ENCODE data around the gene ITPK1. TPM values are rescaled to one million over a fixed set of nuclear protein-coding genes. Genes with fewer than 3 reads are reported as not detected.

The ITPK1 gene
- total RNA-seq, 1 experiment from 2014 or later: 25.9 TPM

DNA sequence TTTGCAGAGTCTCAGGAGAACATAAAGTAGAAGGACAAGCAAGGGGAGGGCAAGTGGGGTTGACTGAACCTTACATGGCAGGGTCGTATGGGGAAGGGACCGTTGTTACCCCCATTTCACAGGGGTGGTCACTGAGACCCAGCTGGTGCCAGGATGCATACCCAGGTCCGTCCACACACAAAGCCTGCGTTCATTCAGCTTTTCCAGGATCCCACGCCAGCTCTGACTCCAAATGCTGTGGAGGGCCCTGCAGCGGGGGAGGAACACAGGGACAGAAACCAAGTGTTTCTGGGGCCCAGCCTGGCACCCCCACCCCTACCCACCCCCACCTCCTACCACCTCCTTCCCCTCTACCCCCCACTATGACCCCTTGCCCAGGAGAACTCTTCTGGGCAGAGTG, 209.3 kb downstream of the ITPK1 start:
- DNase-seq (ENCODE audit: low read depth, low spot score): no peak
- TF ChIP-seq TCF7L2 (IDR thresholded peaks at IDR 0.05; ENCODE audit: low read depth, low read length): no peak
- TF ChIP-seq SIN3A (IDR thresholded peaks at IDR 0.05; ENCODE audit: borderline replicate concordance, insufficient read depth, low read depth, low read length): no peak
- TF ChIP-seq, protein P1, sequence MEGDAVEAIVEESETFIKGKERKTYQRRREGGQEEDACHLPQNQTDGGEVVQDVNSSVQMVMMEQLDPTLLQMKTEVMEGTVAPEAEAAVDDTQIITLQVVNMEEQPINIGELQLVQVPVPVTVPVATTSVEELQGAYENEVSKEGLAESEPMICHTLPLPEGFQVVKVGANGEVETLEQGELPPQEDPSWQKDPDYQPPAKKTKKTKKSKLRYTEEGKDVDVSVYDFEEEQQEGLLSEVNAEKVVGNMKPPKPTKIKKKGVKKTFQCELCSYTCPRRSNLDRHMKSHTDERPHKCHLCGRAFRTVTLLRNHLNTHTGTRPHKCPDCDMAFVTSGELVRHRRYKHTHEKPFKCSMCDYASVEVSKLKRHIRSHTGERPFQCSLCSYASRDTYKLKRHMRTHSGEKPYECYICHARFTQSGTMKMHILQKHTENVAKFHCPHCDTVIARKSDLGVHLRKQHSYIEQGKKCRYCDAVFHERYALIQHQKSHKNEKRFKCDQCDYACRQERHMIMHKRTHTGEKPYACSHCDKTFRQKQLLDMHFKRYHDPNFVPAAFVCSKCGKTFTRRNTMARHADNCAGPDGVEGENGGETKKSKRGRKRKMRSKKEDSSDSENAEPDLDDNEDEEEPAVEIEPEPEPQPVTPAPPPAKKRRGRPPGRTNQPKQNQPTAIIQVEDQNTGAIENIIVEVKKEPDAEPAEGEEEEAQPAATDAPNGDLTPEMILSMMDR (IDR thresholded peaks at IDR 0.05): no peak
- TF ChIP-seq, protein P2, sequence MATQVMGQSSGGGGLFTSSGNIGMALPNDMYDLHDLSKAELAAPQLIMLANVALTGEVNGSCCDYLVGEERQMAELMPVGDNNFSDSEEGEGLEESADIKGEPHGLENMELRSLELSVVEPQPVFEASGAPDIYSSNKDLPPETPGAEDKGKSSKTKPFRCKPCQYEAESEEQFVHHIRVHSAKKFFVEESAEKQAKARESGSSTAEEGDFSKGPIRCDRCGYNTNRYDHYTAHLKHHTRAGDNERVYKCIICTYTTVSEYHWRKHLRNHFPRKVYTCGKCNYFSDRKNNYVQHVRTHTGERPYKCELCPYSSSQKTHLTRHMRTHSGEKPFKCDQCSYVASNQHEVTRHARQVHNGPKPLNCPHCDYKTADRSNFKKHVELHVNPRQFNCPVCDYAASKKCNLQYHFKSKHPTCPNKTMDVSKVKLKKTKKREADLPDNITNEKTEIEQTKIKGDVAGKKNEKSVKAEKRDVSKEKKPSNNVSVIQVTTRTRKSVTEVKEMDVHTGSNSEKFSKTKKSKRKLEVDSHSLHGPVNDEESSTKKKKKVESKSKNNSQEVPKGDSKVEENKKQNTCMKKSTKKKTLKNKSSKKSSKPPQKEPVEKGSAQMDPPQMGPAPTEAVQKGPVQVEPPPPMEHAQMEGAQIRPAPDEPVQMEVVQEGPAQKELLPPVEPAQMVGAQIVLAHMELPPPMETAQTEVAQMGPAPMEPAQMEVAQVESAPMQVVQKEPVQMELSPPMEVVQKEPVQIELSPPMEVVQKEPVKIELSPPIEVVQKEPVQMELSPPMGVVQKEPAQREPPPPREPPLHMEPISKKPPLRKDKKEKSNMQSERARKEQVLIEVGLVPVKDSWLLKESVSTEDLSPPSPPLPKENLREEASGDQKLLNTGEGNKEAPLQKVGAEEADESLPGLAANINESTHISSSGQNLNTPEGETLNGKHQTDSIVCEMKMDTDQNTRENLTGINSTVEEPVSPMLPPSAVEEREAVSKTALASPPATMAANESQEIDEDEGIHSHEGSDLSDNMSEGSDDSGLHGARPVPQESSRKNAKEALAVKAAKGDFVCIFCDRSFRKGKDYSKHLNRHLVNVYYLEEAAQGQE (IDR thresholded peaks at IDR 0.05; ENCODE audit: insufficient read depth in 1 of 2, low read depth in 2 of 2, low read length in 1 of 2): no peak
- no peak for TF ChIP-seq POLR2AphosphoS5 (IDR thresholded peaks at IDR 0.05; ENCODE audit: low read depth, low read length)
- H3K4me1 ChIP-seq (ENCODE audit: control insufficient read depth, insufficient read depth, low read length): no peaks in the 10 kb centered on the region
- no peaks in the 10 kb centered on the region for H3K27me3 ChIP-seq (ENCODE audit: control insufficient read depth, insufficient read depth, low read length)
- no peak overlapping the region for H3K27ac ChIP-seq (ENCODE audit: low read length)
- ChIA-PET POLR2A (no interaction called here), CTCF (no interaction called here)
- in situ Hi-C loops (cut with HindIII; ENCODE audit: low pct_unique_long_range_greater_than_20kb, low sequenced_read_pairs) (no loop called here), intact Hi-C loops (cut with micrococcal nuclease; ENCODE audit: unreplicated experiment) (no loop called here)
- no peak overlapping the region for H3K4me3 ChIP-seq (ENCODE audit: low read depth in 2 of 2, low read length in 2 of 2)
- H3K9me3 ChIP-seq (ENCODE audit: control insufficient read depth, insufficient read depth, low read depth, low read length): no peaks in the 10 kb centered on the region
- no TSS peak for BruUV-seq (replicated peaks)
- ATAC-seq: no peak
- H3K36me3 ChIP-seq (ENCODE audit: control insufficient read depth, insufficient read depth, low read length): no peaks in the 10 kb centered on the region

DNA sequence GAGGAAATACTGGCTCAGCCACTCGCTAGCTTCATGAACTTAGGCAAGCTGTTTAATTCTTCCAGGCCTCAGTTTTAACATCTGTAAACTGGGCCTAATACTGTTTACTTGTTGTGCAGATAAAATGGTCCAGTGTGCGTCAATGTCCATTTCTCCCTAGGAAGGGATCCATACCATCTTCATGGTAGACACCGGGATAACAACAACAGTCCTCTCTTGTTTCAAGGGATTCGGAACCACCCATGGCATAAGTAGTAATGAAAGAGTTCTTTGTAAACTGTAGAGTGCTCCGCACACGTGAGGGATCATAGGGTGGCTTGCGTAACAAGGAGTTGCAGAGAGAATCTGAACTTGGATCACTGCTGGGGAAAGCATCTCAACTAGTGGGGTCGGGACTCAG, 210.1 kb downstream of the ITPK1 start:
- Histone ChIP-seq H3K27me3 (ENCODE audit: control insufficient read depth, insufficient read depth, low read length) (no peaks in the 10 kb centered on the region), H3K4me1 (ENCODE audit: control insufficient read depth, insufficient read depth, low read length) (no peaks in the 10 kb centered on the region), H3K36me3 (ENCODE audit: control insufficient read depth, insufficient read depth, low read length) (no peaks in the 10 kb centered on the region), H3K9me3 (ENCODE audit: control insufficient read depth, insufficient read depth, low read depth, low read length) (no peaks in the 10 kb centered on the region), H3K4me3 (ENCODE audit: low read depth in 2 of 2, low read length in 2 of 2) (no peak overlapping the region), H3K27ac (ENCODE audit: low read length) (no peak overlapping the region)
- intact Hi-C loops (cut with micrococcal nuclease; ENCODE audit: unreplicated experiment) (no loop called here), in situ Hi-C loops (cut with HindIII; ENCODE audit: low pct_unique_long_range_greater_than_20kb, low sequenced_read_pairs) (no loop called here)
- ATAC-seq (no peak), DNase-seq (ENCODE audit: low read depth, low spot score) (no peak)
- no peak for TF ChIP-seq SIN3A (IDR thresholded peaks at IDR 0.05; ENCODE audit: borderline replicate concordance, insufficient read depth, low read depth, low read length)
- TF ChIP-seq, protein P1 (IDR thresholded peaks at IDR 0.05): no peak
- TF ChIP-seq TCF7L2 (IDR thresholded peaks at IDR 0.05; ENCODE audit: low read depth, low read length): no peak
- TF ChIP-seq POLR2AphosphoS5 (IDR thresholded peaks at IDR 0.05; ENCODE audit: low read depth, low read length): no peak
- no TSS peak for BruUV-seq (replicated peaks)
- CTCF ChIA-PET: no interaction called here
- POLR2A ChIA-PET: no interaction called here

Data from Panc1 (cell line).